ENCODE measurements around the gene LHFPL3.
"Not testable (repeated sequence)": the region's sequence is repeated elsewhere in the genome, so short reads cannot be mapped to it uniquely, and the experiment has no call there.

The LHFPL3 gene

GRCh38 chr7:104894726-104895521 is 566.5 kb downstream of the LHFPL3 start:
- DNase-seq, result no peak
- in situ Hi-C loops (cut with HindIII; ENCODE audit: low pct_ligation_motif_present, low pct_unique_long_range_greater_than_20kb, low sequenced_read_pairs), result no loop called here

GRCh38 chr7:104895522-104896236 is 567.3 kb downstream of the LHFPL3 start:
- in situ Hi-C loops (cut with HindIII; ENCODE audit: low pct_ligation_motif_present, low pct_unique_long_range_greater_than_20kb, low sequenced_read_pairs), result no loop called here
- DNase-seq, result no peak

- no peak for DNase-seq
Measured at GRCh38 chr7:104898434-104898833, 570.0 kb downstream of the LHFPL3 start.

GRCh38 chr7:104900525-104901239 is 572.3 kb downstream of the LHFPL3 start:
- in situ Hi-C loops (cut with HindIII; ENCODE audit: low pct_ligation_motif_present, low pct_unique_long_range_greater_than_20kb, low sequenced_read_pairs), result no loop called here
- no peak for DNase-seq

More at GRCh38 chr7:104898434-104898833, 570.0 kb downstream of the LHFPL3 start:
- in situ Hi-C loops (cut with HindIII; ENCODE audit: low pct_ligation_motif_present, low pct_unique_long_range_greater_than_20kb, low sequenced_read_pairs), result no loop called here

- DNase-seq, result no peak
- in situ Hi-C loops (cut with HindIII; ENCODE audit: low pct_ligation_motif_present, low pct_unique_long_range_greater_than_20kb, low sequenced_read_pairs), result no loop called here
Measured at GRCh38 chr7:104901240-104901619, 572.8 kb downstream of the LHFPL3 start.

DNA sequence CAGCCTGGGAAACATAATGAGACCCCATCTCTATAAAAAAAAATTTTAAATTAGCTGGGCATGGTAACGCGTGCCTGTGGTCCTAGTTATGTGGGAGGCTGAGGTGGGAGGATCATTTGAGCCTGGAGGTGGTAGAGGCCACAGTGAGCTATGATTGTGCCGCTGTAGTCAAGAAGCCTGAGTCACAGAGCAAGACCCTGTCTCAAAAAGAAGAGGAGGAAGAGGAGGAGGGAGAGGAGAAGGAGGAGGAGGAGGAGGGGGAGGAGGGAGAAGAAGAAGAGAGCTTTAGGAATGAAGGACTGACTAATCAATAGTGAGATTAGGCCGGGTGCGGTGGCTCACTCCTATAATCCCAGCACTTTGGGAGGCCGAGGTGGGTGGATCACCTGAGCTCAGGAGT is 573.8 kb downstream of the LHFPL3 start:
- no peak for DNase-seq
- in situ Hi-C loops (cut with HindIII; ENCODE audit: low pct_ligation_motif_present, low pct_unique_long_range_greater_than_20kb, low sequenced_read_pairs), result no loop called here

DNA sequence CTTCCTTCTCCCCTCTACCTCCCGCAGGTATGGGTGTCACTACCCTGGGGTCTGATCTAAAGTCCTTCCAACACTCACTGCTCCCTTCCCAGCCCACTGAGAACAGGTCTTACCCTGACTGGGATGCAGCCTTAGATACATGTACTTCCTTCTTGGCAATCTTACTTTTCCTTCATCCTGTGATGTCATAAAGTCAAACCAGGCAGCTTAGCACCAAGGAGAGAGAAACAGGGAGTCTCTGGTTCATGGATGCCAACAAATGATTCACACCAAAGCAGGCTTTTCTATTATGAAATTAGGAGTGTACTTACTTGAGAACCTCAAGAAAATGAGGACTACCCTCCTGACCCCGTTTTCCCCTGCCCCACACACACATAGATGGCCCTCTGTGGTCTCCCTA is 574.6 kb downstream of the LHFPL3 start:
- in situ Hi-C loops (cut with HindIII; ENCODE audit: low pct_ligation_motif_present, low pct_unique_long_range_greater_than_20kb, low sequenced_read_pairs), result no loop called here

DNA sequence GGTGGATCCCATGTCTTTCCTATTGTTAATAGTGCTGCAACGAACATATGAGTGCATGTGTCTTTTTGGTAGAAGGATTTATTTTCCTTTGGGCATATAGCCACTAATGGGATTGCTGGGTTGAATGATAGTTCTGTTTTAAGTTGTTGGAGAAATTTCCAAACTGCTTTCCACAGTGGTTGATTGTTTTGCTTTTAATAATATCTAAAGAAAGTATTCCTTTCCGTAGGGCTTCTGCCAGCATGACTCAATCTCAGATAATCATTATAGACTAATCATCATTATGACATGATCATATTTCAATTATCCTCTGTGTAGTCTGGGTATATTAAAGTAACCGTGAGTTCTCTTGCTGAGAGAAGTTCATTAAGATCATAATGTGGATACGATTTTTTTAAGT is 575.4 kb downstream of the LHFPL3 start:
- no peak for DNase-seq
- in situ Hi-C loops (cut with HindIII; ENCODE audit: low pct_ligation_motif_present, low pct_unique_long_range_greater_than_20kb, low sequenced_read_pairs), result no loop called here

More for the DNA sequence above, 574.6 kb downstream of the LHFPL3 start:
- no peak for DNase-seq

DNA sequence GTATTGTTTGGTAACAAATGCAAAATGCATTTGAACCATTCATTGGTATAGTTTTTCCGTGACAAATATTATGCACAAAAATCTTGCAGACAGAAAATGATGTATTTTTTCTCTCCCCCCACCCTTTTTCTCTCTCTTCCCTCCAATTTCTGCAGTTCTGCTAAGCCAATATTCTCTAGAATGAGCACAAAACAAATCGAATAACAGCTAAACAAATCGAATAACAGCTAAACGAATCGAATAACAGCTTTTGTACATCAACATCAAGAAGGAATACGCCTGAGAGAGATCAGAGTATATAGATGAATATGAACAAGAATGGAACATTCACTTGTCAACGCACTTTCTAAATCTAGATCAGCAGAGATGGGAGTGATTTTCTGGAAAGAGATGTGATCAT is 577.6 kb downstream of the LHFPL3 start:
- no peak for DNase-seq
- in situ Hi-C loops (cut with HindIII; ENCODE audit: low pct_ligation_motif_present, low pct_unique_long_range_greater_than_20kb, low sequenced_read_pairs), result no loop called here

- in situ Hi-C loops (cut with HindIII; ENCODE audit: low pct_ligation_motif_present, low pct_unique_long_range_greater_than_20kb, low sequenced_read_pairs), result no loop called here
- DNase-seq, result no peak
Measured at GRCh38 chr7:104906556-104906955, 578.2 kb downstream of the LHFPL3 start.

DNA sequence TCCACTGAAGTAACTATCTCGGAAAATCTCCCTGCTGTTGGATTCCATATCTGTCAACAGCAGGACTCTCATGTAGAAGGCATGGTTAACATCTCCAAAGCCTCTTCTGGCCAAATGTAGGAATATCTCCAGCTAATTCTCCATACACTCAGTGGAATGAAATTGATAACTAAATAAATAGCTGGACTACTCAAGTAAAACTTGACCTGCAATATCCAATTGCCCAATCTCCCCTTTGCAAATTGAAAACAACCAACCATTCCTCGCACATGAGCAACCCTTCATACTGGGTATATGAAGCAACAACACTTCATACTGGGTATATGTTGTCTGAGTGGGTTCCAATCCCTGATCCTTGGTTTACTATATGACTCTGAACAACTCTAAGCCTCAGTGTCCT is 580.2 kb downstream of the LHFPL3 start:
- no peak for DNase-seq
- in situ Hi-C loops (cut with HindIII; ENCODE audit: low pct_ligation_motif_present, low pct_unique_long_range_greater_than_20kb, low sequenced_read_pairs), result no loop called here

DNA sequence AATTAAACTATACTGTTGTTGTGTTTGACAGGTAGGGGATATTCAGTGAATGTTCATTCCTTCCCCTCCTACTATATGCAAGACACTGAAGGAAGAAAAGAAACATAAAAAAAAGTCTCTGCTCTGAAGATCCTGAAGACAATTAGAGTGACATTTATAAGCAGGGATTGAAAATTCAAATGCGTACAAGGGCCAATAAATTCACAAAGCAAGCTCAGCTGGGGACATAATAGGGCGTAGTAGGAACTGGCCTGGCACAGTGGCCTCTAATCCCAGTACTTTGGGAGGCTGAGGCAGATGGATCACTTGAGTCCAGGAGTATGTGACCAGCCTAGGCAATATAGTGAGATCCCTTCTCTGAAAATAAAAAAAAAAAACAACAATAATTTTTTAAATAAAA is 580.7 kb downstream of the LHFPL3 start:
- in situ Hi-C loops (cut with HindIII; ENCODE audit: low pct_ligation_motif_present, low pct_unique_long_range_greater_than_20kb, low sequenced_read_pairs), result no loop called here
- DNase-seq, result no peak

DNA sequence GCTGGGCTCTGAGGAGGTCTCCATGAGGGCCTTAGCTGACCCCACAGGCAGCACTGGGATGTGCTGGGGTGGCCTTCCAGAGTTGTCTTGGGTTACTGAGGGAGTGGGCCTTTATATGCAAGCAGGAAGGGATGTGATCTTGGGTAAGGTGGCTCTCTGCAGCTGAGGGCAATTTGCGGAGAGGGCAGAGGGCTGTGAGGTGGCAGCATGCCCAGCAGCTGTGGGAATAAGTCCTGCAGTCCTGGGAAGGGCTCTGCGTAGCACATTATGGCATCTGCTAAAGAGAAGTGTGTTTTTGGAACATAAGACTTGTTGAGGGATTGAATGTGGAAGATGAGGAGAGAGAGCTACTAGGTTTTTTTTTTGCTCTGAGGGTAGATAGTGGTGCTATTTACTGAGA is 586.0 kb downstream of the LHFPL3 start:
- in situ Hi-C loops (cut with HindIII; ENCODE audit: low pct_ligation_motif_present, low pct_unique_long_range_greater_than_20kb, low sequenced_read_pairs), result no loop called here

DNA sequence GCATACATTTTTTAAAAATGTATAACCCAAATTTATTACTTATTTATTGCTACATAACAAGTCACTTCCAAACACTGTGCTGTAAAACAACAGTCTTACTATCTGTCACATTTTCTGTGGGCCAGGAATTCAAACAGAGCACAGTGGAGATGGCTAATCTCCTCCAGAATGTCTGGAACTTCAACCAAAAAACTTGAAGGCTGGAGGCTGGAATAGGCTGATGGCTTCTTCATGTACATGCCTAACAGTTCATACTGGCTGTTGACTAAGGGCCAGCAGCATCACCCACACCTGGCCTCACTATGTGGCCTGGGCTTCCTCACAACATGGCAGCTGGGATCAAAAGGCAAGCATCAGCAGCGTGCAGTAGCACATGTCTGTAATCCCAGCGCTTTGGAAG is 593.2 kb downstream of the LHFPL3 start:
- DNase-seq, result no peak
- in situ Hi-C loops (cut with HindIII; ENCODE audit: low pct_ligation_motif_present, low pct_unique_long_range_greater_than_20kb, low sequenced_read_pairs), result no loop called here

More for the DNA sequence above, 586.0 kb downstream of the LHFPL3 start:
- no peak for DNase-seq

- in situ Hi-C loops (cut with HindIII; ENCODE audit: low pct_ligation_motif_present, low pct_unique_long_range_greater_than_20kb, low sequenced_read_pairs), result no loop called here
- DNase-seq, result no peak
Measured at GRCh38 chr7:104922182-104923009, 594.0 kb downstream of the LHFPL3 start.

DNA sequence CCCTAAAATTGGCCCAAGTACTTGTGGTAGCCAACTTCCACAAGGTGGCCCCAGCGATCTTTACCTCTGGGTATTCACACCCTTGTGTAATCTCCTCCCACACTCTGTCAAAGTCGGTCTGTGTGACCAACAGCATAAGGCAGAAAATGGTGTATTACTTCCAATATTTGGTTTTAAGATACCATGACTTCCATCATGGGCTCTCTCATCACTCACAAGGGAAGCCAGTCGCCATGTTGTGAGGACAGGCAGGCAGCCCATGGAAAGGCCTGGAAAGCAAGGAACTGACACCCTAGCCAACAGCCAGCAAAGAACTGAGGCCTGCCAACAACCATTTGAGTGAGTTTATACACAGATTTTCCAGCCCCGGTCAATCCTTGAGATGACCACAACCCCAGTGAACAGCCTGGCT is 594.6 kb downstream of the LHFPL3 start:
- peak; percentile 92 for DNase-seq
- in situ Hi-C loops (cut with HindIII; ENCODE audit: low pct_ligation_motif_present, low pct_unique_long_range_greater_than_20kb, low sequenced_read_pairs), result no loop called here

- DNase-seq; in situ Hi-C loops (cut with HindIII; ENCODE audit: low pct_ligation_motif_present, low pct_unique_long_range_greater_than_20kb, low sequenced_read_pairs): not testable (repeated sequence)
Measured at GRCh38 chr7:104926189-104926588, 597.8 kb downstream of the LHFPL3 start.

DNA sequence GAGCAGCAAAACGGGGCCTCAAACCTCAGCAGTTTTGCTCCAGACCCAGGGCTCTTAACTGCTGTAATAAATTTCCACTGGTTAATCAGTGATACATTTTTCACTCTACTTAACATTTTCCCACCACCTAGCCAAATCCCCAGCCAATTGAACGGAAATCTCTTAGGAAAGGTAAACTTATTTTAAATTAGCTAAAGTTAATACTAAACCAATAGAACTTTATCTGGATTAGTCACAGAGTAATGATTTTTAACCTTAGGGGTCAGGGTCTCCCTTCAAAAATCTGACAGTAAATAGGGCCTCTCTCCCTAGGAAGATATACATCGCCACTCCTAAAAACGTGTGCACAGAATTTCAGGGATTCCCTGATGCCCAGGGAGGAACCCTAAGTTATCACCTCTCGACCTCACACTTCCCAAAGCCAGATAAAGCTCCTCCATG is 598.2 kb downstream of the LHFPL3 start:
- DNase-seq, result no peak
- in situ Hi-C loops (cut with HindIII; ENCODE audit: low pct_ligation_motif_present, low pct_unique_long_range_greater_than_20kb, low sequenced_read_pairs), result no loop called here

Data from ACHN (cell line).